HepG2 (cell line): ENCODE measurements around the gene SRR. TPM values are rescaled to one million over a fixed set of nuclear protein-coding genes. Genes with fewer than 3 reads are reported as not detected.

ENCODE experiments used
- ARHGAP35 ChIP-seq: sonication (generic); formaldehyde crosslinking; IDR thresholded peaks from 2 replicates; pipeline ENCODE4 v1.9.0; 2022; ENCODE audit warnings: mild to moderate bottlenecking, inconsistent platforms, moderate library complexity, missing genetic modification reagents, borderline replicate concordance
- BORCS8-MEF2B ChIP-seq: sonication (generic); formaldehyde crosslinking; IDR thresholded peaks from 2 replicates; pipeline ENCODE4 v1.8.0; 2022; ENCODE audit warnings: mild to moderate bottlenecking, missing genetic modification reagents
- EEA1 ChIP-seq: sonication (generic); formaldehyde crosslinking; IDR thresholded peaks from 2 replicates; pipeline ENCODE4 v1.5.1; 2020; ENCODE audit warnings: mild to moderate bottlenecking, missing genetic modification reagents, borderline replicate concordance
- EZH2 ChIP-seq: conservative IDR thresholded peaks from 2 replicates; pipeline ENCODE4 v1.6.1; 2012; ENCODE audit warnings: mild to moderate bottlenecking, low read depth, low read length, moderate library complexity
- FOXC1 ChIP-seq: sonication (generic); formaldehyde crosslinking; IDR thresholded peaks from 2 replicates; pipeline ENCODE4 v1.8.0; 2022; ENCODE audit warnings: mild to moderate bottlenecking, missing genetic modification reagents, borderline replicate concordance
- HNRNPLL ChIP-seq: fragments of 200-400 bp; formaldehyde crosslinking; IDR thresholded peaks from 2 replicates; pipeline ENCODE4 v1.6.1; 2017; ENCODE audit warnings: mild to moderate bottlenecking, low read depth, low read length; ENCODE audit not compliant: poor library complexity, severe bottlenecking
- KLF9 ChIP-seq: IDR thresholded peaks from 2 replicates; pipeline ENCODE4 v1.6.1; 2016; ENCODE audit warnings: low read depth
- RBFOX2 ChIP-seq: fragments of 200-400 bp; formaldehyde crosslinking; IDR thresholded peaks from 2 replicates; pipeline ENCODE4 v1.6.1; 2017; ENCODE audit warnings: low read depth, mild to moderate bottlenecking, low read length
- SRY ChIP-seq: sonication (generic); formaldehyde crosslinking; IDR thresholded peaks from 2 replicates; pipeline ENCODE4 v1.8.0; 2022; ENCODE audit warnings: mild to moderate bottlenecking, missing genetic modification reagents
- TGIF2 ChIP-seq: IDR thresholded peaks from 2 replicates; pipeline ENCODE4 v1.6.1; 2016; ENCODE audit warnings: control low read depth, missing compliant biosample characterization
- ZBTB33 ChIP-seq: sonication (generic); formaldehyde crosslinking; IDR thresholded peaks from 2 replicates; pipeline ENCODE4 v1.4.0; 2020; ENCODE audit warnings: missing genetic modification reagents
- ZMAT3 ChIP-seq: sonication (generic); formaldehyde crosslinking; conservative IDR thresholded peaks from 2 replicates; pipeline ENCODE4 v1.7.0; 2021; ENCODE audit warnings: missing genetic modification reagents
- ZNF235 ChIP-seq: sonication (generic); formaldehyde crosslinking; IDR thresholded peaks from 2 replicates; pipeline ENCODE4 v1.8.1; 2023; ENCODE audit warnings: mild to moderate bottlenecking, missing genetic modification reagents, borderline replicate concordance
- ZNF362 ChIP-seq: sonication (generic); formaldehyde crosslinking; IDR thresholded peaks from 2 replicates; pipeline ENCODE4 v1.4.0; 2020; ENCODE audit warnings: missing genetic modification reagents, mild to moderate bottlenecking, borderline replicate concordance
- ZNF644 ChIP-seq: IDR thresholded peaks from 2 replicates; pipeline ENCODE4 v1.6.1; 2016; ENCODE audit warnings: low read depth
- ZSCAN29 ChIP-seq: sonication (generic); formaldehyde crosslinking; conservative IDR thresholded peaks from 2 replicates; pipeline ENCODE4 v1.4.0; 2020; ENCODE audit warnings: mild to moderate bottlenecking, missing genetic modification reagents
- polyA plus RNA-seq, 8 experiments: library from polyadenylated mRNA; depleted of rRNA in 3 of 8; stranded (reverse) in 7 of 8; unstranded in 1 of 8; fragments of >200 nt; fragmentation: Illumina TruSeq in 4 of 8; extraction: Trizol in 4 of 8; gene quantifications; 2 replicates each; pipeline versions ENCODE4 v1.2.1 to v1.2.3, GENCODE V29; 2011 to 2016; ENCODE audit warnings: low read depth in 4 of 8, missing spikeins in 1 of 8, mixed read lengths in 1 of 8; ENCODE audit not compliant: insufficient read depth in 1 of 8
- total RNA-seq, 5 experiments: library from RNA; depleted of rRNA; stranded (reverse); fragments of >200 nt; fragmentation: Illumina TruSeq; extraction: Trizol; gene quantifications; 2 replicates each; pipeline ENCODE4 v1.2.3, GENCODE V29; 2016; ENCODE audit warnings: low read depth in 1 of 5
- TF ChIP-seq, protein P1 (sequence below): sonication (generic); formaldehyde crosslinking; IDR thresholded peaks from 2 replicates; pipeline ENCODE4 v1.4.0; 2020; ENCODE audit warnings: missing genetic modification reagents
- TF ChIP-seq, protein P2 (sequence below): sonication (generic); formaldehyde crosslinking; IDR thresholded peaks from 2 replicates; pipeline ENCODE4 v1.8.1; 2023; ENCODE audit warnings: mild to moderate bottlenecking, missing genetic modification reagents, borderline replicate concordance
- TF ChIP-seq, protein P3 (sequence below): sonication (generic); formaldehyde crosslinking; IDR thresholded peaks from 2 replicates; pipeline ENCODE4 v1.4.0; 2020; ENCODE audit warnings: mild to moderate bottlenecking, missing genetic modification reagents

Gene SRR
- total and polyA plus RNA-seq, 2 of the 13 experiments (the other 11 are each of a cell fraction or from before 2014, with no cell fraction given) = 3.6 to 7.8 TPM

DNA sequence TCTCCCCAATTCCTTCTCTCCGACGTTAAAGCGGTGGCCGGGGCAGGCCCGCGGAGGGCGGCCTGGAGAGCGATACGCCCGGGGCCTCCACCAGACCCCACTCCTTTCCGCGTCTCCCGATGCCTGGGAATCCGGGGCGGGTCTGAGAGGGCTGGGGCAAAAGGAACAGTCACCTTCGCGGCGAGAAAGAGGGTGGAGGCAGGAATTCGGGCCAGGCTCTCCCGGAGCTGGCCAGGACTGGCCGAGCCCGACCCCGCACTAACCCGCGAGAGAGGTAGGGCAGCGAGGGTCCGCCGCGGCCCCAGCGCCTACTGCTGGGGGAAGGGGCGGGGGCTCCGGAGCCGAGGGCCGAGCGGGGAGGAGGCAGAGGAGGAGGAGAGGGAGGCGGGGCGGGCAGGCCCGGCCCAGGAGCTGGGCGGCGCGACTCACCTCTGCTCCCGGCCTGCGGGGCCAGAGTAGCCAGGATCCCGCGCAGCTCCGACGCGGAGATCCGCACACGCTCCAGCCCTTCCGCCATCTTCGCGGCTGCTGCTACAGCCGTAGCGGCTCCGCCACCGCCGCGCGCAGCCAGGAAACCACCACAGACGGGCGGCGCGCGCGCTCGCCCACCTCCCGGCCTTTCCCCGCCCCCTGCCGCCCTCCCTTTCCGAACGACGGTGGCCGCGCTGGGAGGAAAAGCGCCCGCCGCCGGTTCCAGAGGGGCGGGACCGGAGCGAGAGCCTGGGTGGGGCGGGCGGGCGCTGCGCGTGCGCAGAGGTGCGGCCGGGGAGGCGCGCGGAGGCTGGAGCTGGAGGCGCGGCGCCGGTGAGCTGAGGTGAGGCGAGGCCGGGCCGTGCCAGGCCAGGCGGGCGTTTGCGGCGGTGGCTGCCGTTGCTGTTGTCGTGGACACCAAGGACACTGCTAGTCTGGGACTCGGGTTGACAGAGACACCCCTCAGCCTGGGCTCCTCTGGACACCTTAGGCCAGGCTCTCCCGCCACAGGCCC, at the start of gene SRR, which contains the start of gene SMG6 (continued):
- TF ChIP-seq SRY (peak; percentile 71; the same call in 1 of the 2 replicates), EZH2 (no peak), RBFOX2 (peak; percentile 87), EEA1 (CRISPR knock-in tag) (peak; percentile 28; the same call in 1 of the 2 replicates), HNRNPLL (peak; percentile 94), TGIF2 (CRISPR knock-in tag) (peak; percentile 44; the same call in 1 of the 2 replicates), ZMAT3 (CRISPR knock-in tag) (peak; percentile 45; the same call in 1 of the 2 replicates), FOXC1 (CRISPR knock-in tag) (peak; percentile 37; the same call in 1 of the 2 replicates), ZNF235 (no peak), BORCS8-MEF2B (CRISPR knock-in tag) (peak; percentile 28; the same call in 1 of the 2 replicates), KLF9 (CRISPR knock-in tag) (no peak), ZNF644 (CRISPR knock-in tag) (no peak), ZSCAN29 (CRISPR knock-in tag) (0 out of 2 replicates have a peak, but pooled peaks have one; percentile 37), ZNF362 (CRISPR knock-in tag) (peak; percentile 25; the same call in 1 of the 2 replicates), ZBTB33 (CRISPR knock-in tag) (no peak), ARHGAP35 (0 out of 2 replicates have a peak, but pooled peaks have one; percentile 29)
- TF ChIP-seq, protein P1, sequence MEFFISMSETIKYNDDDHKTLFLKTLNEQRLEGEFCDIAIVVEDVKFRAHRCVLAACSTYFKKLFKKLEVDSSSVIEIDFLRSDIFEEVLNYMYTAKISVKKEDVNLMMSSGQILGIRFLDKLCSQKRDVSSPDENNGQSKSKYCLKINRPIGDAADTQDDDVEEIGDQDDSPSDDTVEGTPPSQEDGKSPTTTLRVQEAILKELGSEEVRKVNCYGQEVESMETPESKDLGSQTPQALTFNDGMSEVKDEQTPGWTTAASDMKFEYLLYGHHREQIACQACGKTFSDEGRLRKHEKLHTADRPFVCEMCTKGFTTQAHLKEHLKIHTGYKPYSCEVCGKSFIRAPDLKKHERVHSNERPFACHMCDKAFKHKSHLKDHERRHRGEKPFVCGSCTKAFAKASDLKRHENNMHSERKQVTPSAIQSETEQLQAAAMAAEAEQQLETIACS (CRISPR knock-in tag) = peak; percentile 65
- TF ChIP-seq, protein P2, sequence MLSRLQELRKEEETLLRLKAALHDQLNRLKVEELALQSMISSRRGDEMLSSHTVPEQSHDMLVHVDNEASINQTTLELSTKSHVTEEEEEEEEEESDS (CRISPR knock-in tag) = no peak
- TF ChIP-seq, protein P3, sequence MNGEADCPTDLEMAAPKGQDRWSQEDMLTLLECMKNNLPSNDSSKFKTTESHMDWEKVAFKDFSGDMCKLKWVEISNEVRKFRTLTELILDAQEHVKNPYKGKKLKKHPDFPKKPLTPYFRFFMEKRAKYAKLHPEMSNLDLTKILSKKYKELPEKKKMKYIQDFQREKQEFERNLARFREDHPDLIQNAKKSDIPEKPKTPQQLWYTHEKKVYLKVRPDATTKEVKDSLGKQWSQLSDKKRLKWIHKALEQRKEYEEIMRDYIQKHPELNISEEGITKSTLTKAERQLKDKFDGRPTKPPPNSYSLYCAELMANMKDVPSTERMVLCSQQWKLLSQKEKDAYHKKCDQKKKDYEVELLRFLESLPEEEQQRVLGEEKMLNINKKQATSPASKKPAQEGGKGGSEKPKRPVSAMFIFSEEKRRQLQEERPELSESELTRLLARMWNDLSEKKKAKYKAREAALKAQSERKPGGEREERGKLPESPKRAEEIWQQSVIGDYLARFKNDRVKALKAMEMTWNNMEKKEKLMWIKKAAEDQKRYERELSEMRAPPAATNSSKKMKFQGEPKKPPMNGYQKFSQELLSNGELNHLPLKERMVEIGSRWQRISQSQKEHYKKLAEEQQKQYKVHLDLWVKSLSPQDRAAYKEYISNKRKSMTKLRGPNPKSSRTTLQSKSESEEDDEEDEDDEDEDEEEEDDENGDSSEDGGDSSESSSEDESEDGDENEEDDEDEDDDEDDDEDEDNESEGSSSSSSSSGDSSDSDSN (CRISPR knock-in tag) = peak; percentile 88
